ENCODE results near the gene CYP26A1.

The CYP26A1 gene

GRCh38 chr10:93124580-93125318, 51.1 kb downstream of the CYP26A1 start:
- peak in 1 of 2 experiments; percentile 2 for DNase-seq

GRCh38 chr10:93125966-93126365, 52.3 kb downstream of the CYP26A1 start:
- no peak for DNase-seq

GRCh38 chr10:93126483-93127052, 52.9 kb downstream of the CYP26A1 start:
- no peak for DNase-seq
